ENCODE measurements around the gene TCIRG1.

TCIRG1 gene

DNA sequence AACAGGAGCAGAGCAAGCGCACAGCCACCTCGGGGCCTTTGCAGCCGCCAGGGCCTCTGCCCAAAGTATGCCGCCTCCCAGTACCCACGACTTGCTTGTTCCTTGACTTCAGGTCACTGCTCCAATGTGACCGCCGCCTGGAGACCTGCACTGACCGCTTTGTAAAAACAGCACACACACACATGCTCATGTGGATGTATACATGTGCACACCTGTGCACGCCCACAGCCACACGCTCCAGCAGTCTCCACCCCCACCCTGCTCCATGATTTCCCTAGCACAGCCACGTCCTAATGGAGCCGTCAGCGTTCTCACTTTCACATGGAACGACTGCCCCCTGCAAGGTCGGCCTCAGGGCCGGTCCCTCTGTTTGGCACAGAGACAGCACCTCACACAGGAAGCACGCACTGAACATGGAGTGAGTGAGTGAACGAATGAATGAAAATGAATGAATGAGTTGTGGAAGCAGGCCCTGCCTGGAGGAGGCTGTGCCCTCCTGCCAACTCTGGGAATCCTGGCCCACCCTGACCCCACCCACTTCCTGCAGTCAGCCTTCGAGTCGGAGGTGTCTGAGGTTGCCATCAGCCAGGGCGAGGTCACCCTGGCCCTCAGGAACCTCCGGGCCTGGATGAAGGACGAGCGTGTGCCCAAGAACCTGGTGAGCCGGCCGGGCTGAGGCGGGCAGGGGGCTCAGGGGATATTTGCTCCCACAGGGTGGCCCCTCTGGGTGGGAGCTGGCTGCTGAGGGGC is 20.7 kb upstream of the TCIRG1 start:
- no peak for TF ChIP-seq ZNF274 (IDR thresholded peaks at IDR 0.05; ENCODE audit: low read depth, low read length)
- H3K4me3 ChIP-seq (ENCODE audit: low read length) = no peak overlapping the region

DNA sequence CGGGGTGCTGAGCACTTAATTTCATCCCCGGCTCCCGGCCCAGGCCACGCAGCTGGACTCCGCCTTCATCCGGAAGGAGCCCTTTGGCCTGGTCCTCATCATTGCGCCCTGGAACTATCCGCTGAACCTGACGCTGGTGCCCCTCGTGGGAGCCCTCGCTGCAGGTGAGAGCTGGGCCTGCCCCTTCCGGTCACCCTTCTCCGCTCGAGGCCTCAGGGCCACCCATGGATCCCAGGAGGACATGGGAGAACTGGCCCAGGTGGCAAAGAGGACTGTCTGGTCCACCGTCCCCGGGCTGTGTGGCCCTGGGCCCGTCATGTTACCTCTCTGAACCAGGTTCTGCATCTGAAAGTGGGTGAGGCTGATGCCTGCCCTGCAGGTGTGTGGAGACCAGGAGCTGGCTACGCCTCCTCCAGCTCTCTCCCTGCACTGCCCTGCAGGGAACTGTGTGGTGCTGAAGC is 20.1 kb upstream of the TCIRG1 start:
- TF ChIP-seq ZNF274 (IDR thresholded peaks at IDR 0.05; ENCODE audit: low read depth, low read length) = no peak
- H3K4me3 ChIP-seq (ENCODE audit: low read length) = no peak overlapping the region

DNA sequence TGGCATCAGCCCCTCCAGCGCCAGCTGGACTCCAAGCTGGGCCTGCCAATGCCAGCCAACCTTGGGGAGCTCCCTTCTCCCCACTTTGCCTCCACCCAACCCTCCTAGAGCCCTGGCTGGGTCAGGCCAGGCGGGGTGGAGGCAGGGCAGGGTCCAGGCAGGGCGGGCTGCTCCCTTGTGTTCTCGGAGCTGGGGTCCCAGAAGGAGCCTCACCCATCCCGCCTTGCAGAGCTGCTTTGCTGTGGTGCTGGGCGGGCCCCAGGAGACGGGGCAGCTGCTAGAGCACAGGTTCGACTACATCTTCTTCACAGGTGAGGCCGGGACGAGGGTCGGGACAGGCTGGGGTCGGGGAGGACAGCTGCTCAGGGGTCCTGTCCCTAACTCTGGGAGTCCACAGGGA is 19.3 kb upstream of the TCIRG1 start:
- TF ChIP-seq ZNF274 (IDR thresholded peaks at IDR 0.05; ENCODE audit: low read depth, low read length) = no peak

DNA sequence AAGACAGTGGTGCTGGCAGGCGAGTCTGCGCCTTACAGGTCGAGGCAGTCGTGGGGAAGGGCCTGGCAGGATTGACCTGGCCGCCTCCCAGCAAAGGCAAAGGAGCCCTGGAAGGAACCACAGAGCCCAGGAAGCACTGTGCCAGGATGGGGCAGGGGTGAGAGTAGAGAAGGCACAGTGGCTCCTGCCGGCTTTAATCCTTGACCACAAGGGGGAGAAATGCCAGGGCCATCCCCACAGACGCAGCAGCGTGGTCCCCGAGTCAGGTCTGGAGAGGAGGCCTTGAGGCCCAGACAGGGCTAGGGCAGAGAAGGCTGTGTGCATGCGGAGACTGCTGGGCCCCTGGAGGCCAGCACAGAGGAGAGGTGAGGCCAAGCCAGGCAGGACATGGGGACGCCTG is 18.2 kb upstream of the TCIRG1 start:
- TF ChIP-seq ZNF274 (IDR thresholded peaks at IDR 0.05; ENCODE audit: low read depth, low read length) = no peak

More for the DNA sequence above, 19.3 kb upstream of the TCIRG1 start:
- no peak overlapping the region for H3K4me3 ChIP-seq (ENCODE audit: low read length)

DNA sequence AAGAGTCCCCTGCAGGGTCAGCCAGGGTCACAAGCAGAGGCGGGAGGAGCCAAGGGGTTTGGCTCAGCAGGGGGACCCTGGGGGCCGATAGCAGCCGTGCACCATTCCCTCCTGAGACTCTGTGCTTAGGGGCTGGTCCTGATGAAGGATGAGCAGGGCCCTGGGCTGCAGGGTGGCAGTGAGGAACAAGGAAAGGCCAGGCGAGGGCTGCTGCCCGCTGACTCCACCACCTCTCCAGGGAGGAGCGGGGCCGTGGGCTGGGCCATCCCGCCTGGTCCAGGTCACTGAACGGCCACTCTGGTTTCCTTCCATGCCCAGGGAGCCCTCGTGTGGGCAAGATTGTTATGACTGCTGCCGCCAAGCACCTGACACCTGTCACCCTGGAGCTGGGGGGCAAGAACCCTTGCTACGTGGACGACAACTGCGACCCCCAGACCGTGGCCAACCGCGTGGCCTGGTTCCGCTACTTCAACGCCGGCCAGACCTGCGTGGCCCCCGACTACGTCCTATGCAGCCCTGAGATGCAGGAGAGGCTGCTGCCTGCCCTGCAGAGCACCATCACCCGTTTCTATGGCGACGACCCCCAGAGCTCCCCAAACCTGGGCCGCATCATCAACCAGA is 17.5 kb upstream of the TCIRG1 start:
- no peak for TF ChIP-seq ZNF274 (IDR thresholded peaks at IDR 0.05; ENCODE audit: low read depth, low read length)
- H3K4me3 ChIP-seq (ENCODE audit: low read length) = no peak overlapping the region

More for the DNA sequence above, 18.2 kb upstream of the TCIRG1 start:
- no peak overlapping the region for H3K4me3 ChIP-seq (ENCODE audit: low read length)

DNA sequence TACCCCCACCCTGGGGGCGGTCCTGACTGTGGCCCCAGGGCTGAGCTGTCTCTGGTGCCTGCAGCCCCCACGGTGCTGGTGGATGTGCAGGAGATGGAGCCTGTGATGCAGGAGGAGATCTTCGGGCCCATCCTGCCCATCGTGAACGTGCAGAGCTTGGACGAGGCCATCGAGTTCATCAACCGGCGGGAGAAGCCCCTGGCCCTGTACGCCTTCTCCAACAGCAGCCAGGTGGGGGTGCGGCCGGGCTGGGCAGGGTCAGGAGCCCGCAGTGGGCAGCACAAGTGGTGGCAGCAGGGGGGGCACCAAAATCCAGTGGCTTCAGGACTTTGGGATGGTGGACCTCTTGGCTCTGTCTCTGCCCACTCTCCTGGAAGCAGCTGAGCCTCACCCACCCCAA is 16.3 kb upstream of the TCIRG1 start:
- TF ChIP-seq ZNF274 (IDR thresholded peaks at IDR 0.05; ENCODE audit: low read depth, low read length) = no peak
- H3K4me3 ChIP-seq (ENCODE audit: low read length) = no peak overlapping the region

DNA sequence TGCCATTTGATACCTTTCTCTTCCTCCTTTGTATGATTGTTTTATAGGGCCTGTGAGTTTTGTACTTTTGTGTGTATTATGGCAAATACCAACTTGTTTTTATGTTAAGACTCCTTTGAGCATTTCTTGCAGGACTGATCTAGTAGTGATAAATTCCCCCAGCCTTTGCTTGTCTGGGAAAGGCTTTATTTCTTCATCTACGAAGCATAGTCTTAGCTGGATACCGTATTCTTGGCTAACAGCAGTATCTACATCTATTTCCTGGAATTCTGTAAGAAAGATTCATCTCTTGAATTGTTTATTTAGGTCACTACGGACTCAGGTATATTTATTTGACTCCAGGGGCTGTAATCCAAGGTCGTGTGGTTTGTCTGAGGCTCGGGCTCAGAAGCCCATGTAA is 14.3 kb upstream of the TCIRG1 start:
- H3K4me3 ChIP-seq (ENCODE audit: low read length) = no peak overlapping the region
- no peak for TF ChIP-seq ZNF274 (IDR thresholded peaks at IDR 0.05; ENCODE audit: low read depth, low read length)

DNA sequence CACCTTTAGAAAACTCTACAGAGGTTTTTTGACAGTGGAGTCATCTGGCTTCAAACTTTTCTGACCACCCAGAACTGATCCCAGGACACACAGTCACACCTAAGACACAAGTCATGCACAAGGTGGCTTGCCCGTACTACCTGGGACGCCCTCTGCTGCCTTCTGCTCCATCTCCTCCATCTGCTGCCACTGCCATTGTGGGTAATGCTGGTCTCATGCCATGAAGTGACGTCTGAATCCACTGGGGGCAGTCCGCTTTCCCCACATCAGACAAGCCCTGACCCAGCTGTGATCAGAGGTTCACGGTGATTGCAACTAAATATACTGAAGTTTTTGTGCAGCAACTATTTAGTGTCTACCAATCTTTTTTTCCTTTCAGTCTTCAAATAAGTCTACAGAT is 13.8 kb upstream of the TCIRG1 start:
- no peak for TF ChIP-seq ZNF274 (IDR thresholded peaks at IDR 0.05; ENCODE audit: low read depth, low read length)
- no peak overlapping the region for H3K4me3 ChIP-seq (ENCODE audit: low read length)

DNA sequence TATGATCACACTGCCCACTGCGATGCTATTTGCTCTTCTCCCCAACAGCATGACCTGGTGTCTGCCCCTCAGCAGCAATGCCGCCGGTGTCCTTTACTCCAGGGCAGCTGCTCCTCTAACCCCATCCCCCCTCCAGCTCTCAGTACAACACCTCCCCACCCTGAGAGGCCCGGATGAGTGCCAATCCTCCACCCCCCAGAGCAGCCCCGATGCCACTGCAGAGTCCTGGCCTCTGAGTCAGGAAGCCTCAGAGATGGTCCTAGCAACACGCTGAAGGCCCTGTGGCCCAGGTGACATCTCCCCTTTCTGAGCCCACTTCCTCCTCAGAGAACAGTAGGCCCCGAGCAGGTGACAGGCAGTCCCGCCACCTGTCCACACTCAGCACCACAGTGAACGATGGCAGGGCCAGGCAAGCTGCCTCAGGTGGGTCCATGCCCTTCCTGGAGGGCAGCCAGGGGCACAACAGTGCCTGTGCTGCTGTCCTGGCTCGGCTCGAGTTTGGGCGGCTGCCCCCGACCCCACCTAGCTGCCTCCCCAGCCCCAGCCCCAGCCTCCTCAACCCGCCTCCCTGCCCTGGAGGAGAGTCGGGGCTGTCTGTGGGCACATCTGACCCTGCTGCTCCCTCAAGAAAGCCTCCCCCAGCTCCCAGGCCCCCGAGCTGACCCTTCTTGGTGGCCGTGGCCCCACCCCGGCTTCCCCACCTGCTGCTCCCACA is 12.3 kb upstream of the TCIRG1 start:
- no peak for TF ChIP-seq ZNF274 (IDR thresholded peaks at IDR 0.05; ENCODE audit: low read depth, low read length)
- H3K4me3 ChIP-seq (ENCODE audit: low read length) = no peak overlapping the region

DNA sequence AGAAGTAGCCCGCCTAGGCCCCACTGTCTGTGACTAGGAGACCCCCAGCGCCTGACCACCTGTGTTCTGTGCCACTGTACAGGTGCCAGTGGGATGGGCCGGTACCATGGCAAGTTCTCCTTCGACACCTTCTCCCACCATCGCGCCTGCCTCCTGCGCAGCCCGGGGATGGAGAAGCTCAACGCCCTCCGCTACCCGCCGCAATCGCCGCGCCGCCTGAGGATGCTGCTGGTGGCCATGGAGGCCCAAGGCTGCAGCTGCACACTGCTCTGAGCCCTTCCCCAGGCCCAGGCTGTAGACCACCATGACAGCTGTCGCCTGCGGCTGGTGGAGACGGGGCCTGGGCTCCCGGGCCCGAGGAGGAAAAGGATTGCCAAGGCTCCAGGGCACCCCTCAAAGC is 11.2 kb upstream of the TCIRG1 start:
- no peak for TF ChIP-seq ZNF274 (IDR thresholded peaks at IDR 0.05; ENCODE audit: low read depth, low read length)

DNA sequence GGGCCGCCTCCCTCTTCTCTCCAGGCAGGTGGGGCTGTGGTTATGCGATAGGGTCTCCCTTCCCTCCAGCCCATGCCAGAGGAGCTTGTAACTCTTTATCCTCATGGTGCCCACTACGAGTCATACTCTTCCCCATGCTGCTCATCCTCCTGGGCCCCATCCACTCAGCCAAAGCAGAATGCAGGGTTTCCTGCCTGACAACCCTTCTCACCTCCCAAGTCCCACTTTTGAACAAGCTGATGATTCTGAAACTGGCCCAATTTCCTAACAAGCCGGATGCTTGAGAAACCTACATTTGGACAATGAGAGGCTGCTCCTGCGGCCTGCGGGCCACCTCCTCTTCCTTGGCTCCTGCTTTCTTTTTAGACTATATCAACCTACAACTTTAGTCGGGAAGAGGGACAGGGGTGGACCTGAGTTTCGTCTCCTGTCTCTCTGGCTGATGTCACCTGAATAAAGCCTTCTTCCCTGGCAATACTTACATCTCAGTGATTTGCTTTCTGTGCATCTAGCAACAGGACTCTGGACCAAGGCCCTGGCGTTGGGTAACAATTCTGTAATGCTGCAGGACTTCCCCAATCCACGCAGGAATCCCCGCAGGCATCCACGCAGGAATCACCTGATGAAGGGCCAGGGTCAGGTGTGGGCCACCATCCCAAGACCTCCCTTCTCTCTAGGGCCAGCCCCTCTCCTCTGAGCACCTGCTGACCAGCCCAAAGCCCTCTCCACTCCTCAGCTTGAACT is 9.9 kb upstream of the TCIRG1 start:
- no peak for TF ChIP-seq ZNF274 (IDR thresholded peaks at IDR 0.05; ENCODE audit: low read depth, low read length)
- no peak overlapping the region for H3K4me3 ChIP-seq (ENCODE audit: low read length)

More for the DNA sequence above, 11.2 kb upstream of the TCIRG1 start:
- no peak overlapping the region for H3K4me3 ChIP-seq (ENCODE audit: low read length)

DNA sequence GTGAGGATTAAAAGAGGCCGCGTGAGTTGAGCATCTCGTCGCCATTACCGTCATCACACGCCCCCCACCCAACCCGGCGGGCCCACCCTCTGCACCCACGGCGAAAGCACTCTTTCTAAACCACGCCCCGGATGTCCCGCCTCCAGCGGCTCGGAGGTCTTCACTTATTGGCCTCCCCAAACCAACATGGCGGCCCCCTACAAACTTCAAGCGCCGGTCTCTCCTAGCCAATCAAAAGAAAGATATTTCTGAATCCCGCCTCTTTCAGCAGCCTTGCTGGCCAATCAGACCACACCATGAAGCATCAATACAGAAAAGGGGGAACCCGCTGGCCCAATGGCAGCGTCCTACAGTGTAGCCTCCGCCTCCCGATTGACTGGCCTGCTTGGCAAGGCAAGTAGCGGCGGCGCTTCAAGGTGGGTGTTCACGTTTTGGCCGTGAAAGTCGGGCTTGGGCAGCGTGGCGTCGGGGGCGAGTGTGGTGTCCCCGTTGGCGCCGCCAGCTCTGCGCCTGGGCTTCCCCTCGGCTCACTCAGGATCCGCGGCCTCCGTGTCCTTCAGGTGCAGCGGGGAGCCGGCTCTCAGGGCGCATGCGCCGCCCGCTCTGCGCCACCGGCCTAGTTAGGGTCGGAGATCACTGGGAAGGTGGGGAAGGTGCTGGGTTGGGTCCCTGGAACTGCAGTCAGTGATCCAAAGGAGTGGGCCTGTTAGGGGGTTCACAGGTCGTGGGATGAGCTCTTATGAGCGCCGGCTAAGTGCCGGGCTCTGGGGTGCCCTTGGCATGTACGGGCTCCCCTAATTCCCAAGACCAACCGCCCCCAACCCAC is 8.3 kb upstream of the TCIRG1 start, which contains the start of gene NDUFS8:
Gene NDUFS8 (plus strand): TSS at position 364 of the 826 bp plus-strand sequence. CDS start 1,471 bp downstream, outside the sequence.
- no peak for TF ChIP-seq ZNF274 (IDR thresholded peaks at IDR 0.05; ENCODE audit: low read depth, low read length)
- H3K4me3 ChIP-seq (ENCODE audit: low read length) = peak within 1 kb of the TSS; percentile 79

DNA sequence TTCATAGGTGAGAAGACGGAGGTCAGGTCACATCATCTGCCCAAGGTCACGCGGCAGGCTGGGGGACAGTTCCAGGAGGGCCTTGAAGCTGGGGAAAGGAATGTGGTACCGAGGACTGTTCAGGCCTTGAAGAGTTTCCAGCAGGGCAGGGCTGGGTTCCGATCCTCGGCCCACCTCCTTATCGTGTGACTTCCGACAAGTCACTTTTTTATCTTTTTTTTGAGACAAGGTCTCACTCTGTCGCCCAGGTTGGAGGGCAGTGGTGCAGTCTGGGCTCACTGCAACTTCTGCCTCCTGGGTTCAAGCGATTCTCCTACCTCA is 7.7 kb upstream of the TCIRG1 start:
- no peak for TF ChIP-seq ZNF274 (IDR thresholded peaks at IDR 0.05; ENCODE audit: low read depth, low read length)
- H3K4me3 ChIP-seq (ENCODE audit: low read length) = peak overlapping the region; percentile 79
